WTC11 (cell line): Measurements from ENCODE around the gene THSD7B. TPM values are rescaled to one million over a fixed set of nuclear protein-coding genes. Genes with fewer than 3 reads are reported as not detected.
A peak's percentile ranks its signal among the peaks of the same experiment; 100 is the strongest.

ENCODE experiments used
- ATAC-seq: fragments of 200-7000 bp; cut with Tn5 transposase; 2 replicates; pipeline ENCODE4 v1.10.0; 2021; ENCODE audit warnings: mild to moderate bottlenecking, moderate library complexity
- CTCF ChIA-PET: fragments of 300-600 bp; sonication (Branson Sonifier 250); formaldehyde crosslinking; loops from one replicate; lab custom pipeline; 2021; ENCODE audit warnings: antibody characterized with exemption; lab: Charles Lee
- POLR2A ChIA-PET: fragments of 350-600 bp; sonication (Branson Sonifier 250); formaldehyde crosslinking; loops from one replicate; lab custom pipeline; 2021; ENCODE audit warnings: antibody characterized with exemption; lab: Charles Lee
- DNase-seq: peaks from one replicate; pipeline ENCODE4 v3.0.0; 2021; ENCODE audit warnings: low spot score
- H3K27ac Mint-ChIP-seq: 2 replicates; pipeline ENCODE4 v1.8.0; 2021; ENCODE audit warnings: mixed read lengths
- H3K27me3 Mint-ChIP-seq: 2 replicates; pipeline ENCODE4 v1.8.0; 2021; ENCODE audit warnings: low read depth, mild to moderate bottlenecking, moderate library complexity, mixed read lengths
- H3K36me3 Mint-ChIP-seq: 2 replicates; pipeline ENCODE4 v1.8.0; 2021; ENCODE audit warnings: mixed read lengths
- H3K4me1 Mint-ChIP-seq: 2 replicates; pipeline ENCODE4 v1.8.0; 2022; ENCODE audit warnings: mixed read lengths
- H3K4me3 Mint-ChIP-seq: 2 replicates; pipeline ENCODE4 v1.8.0; 2021; ENCODE audit warnings: mild to moderate bottlenecking, moderate library complexity, mixed read lengths
- H3K9me3 Mint-ChIP-seq: 2 replicates; pipeline ENCODE4 v1.8.0; 2021; ENCODE audit warnings: mixed read lengths
- ATF1 ChIP-seq: sonication (generic); formaldehyde crosslinking; IDR thresholded peaks from 2 replicates; pipeline ENCODE4 v1.8.1; 2023; ENCODE audit warnings: mild to moderate bottlenecking, moderate library complexity, missing genetic modification reagents
- ETV6 ChIP-seq: sonication (generic); formaldehyde crosslinking; IDR thresholded peaks from 2 replicates; pipeline ENCODE4 v1.8.1; 2022; ENCODE audit warnings: mild to moderate bottlenecking, missing genetic modification reagents
- FOXK1 ChIP-seq: sonication (generic); formaldehyde crosslinking; IDR thresholded peaks from 2 replicates; pipeline ENCODE4 v1.8.0; 2022; ENCODE audit warnings: mild to moderate bottlenecking, moderate library complexity, missing genetic modification reagents
- NFATC4 ChIP-seq: fragments of 250-450 bp; sonication (Bioruptor Pico); IDR thresholded peaks from 2 replicates; pipeline ENCODE4 v1.9.0; 2021; ENCODE audit warnings: mild to moderate bottlenecking
- NFE2L1 ChIP-seq: sonication (generic); formaldehyde crosslinking; IDR thresholded peaks from 2 replicates; pipeline ENCODE4 v1.8.1; 2023; ENCODE audit warnings: missing genetic modification reagents
- TEAD4 ChIP-seq: sonication (generic); formaldehyde crosslinking; IDR thresholded peaks from 2 replicates; pipeline ENCODE4 v1.8.0; 2022; ENCODE audit warnings: mild to moderate bottlenecking, missing genetic modification reagents
- ZNF232 ChIP-seq: sonication (generic); formaldehyde crosslinking; IDR thresholded peaks from 2 replicates; pipeline ENCODE4 v1.8.0; 2022; ENCODE audit warnings: mild to moderate bottlenecking, missing genetic modification reagents
- total RNA-seq: library from RNA; stranded (reverse); gene quantifications from 3 replicates; pipeline ENCODE4 v1.2.3, GENCODE V29; 2021
- TF ChIP-seq, protein P1 (sequence below): sonication (generic); formaldehyde crosslinking; IDR thresholded peaks from 2 replicates; pipeline ENCODE4 v1.8.1; 2023; ENCODE audit warnings: mild to moderate bottlenecking, missing genetic modification reagents, borderline replicate concordance
- TF ChIP-seq, protein P2 (sequence below): sonication (generic); formaldehyde crosslinking; IDR thresholded peaks from 2 replicates; pipeline ENCODE4 v1.8.1; 2023; ENCODE audit warnings: mild to moderate bottlenecking, missing genetic modification reagents, moderate library complexity
- TF ChIP-seq, protein P3 (sequence below): sonication (generic); formaldehyde crosslinking; IDR thresholded peaks from 2 replicates; pipeline ENCODE4 v1.8.0; 2023; ENCODE audit warnings: missing genetic modification reagents
- TF ChIP-seq, protein P4 (sequence below): sonication (generic); formaldehyde crosslinking; IDR thresholded peaks from 2 replicates; pipeline ENCODE4 v1.8.1; 2023; ENCODE audit warnings: mild to moderate bottlenecking, missing genetic modification reagents
- TF ChIP-seq, protein P5 (sequence below): sonication (generic); formaldehyde crosslinking; IDR thresholded peaks from 2 replicates; pipeline ENCODE4 v1.8.1; 2022; ENCODE audit warnings: low read depth, missing genetic modification reagents, borderline replicate concordance
- TF ChIP-seq, protein P6 (sequence below): fragments of 250-450 bp; sonication (Bioruptor Pico); IDR thresholded peaks from 2 replicates; pipeline ENCODE4 v1.9.0; 2021; ENCODE audit warnings: mild to moderate bottlenecking
- TF ChIP-seq, protein P7 (sequence below): fragments of 250-450 bp; sonication (Bioruptor Pico); IDR thresholded peaks from 2 replicates; pipeline ENCODE4 v1.8.0; 2021; ENCODE audit warnings: mild to moderate bottlenecking
- TF ChIP-seq, protein P8 (sequence below): sonication (generic); formaldehyde crosslinking; conservative IDR thresholded peaks from 2 replicates; pipeline ENCODE4 v1.8.1; 2022; ENCODE audit warnings: mild to moderate bottlenecking, missing genetic modification reagents
- TF ChIP-seq, protein P9 (sequence below): sonication (generic); formaldehyde crosslinking; IDR thresholded peaks from 2 replicates; pipeline ENCODE4 v1.8.0; 2023; ENCODE audit warnings: missing genetic modification reagents, mild to moderate bottlenecking, borderline replicate concordance

Gene THSD7B
- total RNA-seq, 1 experiment from 2014 or later = 2.9 TPM

DNA sequence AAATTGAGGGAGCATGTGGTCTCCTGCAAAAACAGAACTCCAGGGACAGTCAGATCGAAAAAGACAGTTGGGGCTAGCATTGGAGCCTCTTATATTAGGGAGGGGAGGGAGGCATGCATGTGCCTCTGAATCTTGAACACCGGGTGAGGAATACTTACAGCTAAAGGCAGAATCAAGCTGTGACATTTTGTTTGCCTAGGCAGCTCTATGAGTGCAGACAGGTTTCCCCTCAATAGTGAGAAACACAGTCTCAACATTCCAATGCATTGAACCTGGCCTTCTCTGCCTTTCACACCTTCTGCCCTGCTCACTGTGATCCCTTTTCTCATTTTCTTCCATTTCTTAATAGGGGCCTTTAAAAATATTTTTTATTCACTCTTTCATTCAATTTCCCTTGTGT, 140.4 kb downstream of the THSD7B start (continued):
- TF ChIP-seq, protein P1, sequence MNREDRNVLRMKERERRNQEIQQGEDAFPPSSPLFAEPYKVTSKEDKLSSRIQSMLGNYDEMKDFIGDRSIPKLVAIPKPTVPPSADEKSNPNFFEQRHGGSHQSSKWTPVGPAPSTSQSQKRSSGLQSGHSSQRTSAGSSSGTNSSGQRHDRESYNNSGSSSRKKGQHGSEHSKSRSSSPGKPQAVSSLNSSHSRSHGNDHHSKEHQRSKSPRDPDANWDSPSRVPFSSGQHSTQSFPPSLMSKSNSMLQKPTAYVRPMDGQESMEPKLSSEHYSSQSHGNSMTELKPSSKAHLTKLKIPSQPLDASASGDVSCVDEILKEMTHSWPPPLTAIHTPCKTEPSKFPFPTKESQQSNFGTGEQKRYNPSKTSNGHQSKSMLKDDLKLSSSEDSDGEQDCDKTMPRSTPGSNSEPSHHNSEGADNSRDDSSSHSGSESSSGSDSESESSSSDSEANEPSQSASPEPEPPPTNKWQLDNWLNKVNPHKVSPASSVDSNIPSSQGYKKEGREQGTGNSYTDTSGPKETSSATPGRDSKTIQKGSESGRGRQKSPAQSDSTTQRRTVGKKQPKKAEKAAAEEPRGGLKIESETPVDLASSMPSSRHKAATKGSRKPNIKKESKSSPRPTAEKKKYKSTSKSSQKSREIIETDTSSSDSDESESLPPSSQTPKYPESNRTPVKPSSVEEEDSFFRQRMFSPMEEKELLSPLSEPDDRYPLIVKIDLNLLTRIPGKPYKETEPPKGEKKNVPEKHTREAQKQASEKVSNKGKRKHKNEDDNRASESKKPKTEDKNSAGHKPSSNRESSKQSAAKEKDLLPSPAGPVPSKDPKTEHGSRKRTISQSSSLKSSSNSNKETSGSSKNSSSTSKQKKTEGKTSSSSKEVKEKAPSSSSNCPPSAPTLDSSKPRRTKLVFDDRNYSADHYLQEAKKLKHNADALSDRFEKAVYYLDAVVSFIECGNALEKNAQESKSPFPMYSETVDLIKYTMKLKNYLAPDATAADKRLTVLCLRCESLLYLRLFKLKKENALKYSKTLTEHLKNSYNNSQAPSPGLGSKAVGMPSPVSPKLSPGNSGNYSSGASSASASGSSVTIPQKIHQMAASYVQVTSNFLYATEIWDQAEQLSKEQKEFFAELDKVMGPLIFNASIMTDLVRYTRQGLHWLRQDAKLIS = no peak
- TF ChIP-seq FOXK1 (CRISPR knock-in tag) (no peak), NFATC4 (CRISPR knock-in tag) (no peak), NFE2L1 (CRISPR knock-in tag) (no peak)
- TF ChIP-seq, protein P2, sequence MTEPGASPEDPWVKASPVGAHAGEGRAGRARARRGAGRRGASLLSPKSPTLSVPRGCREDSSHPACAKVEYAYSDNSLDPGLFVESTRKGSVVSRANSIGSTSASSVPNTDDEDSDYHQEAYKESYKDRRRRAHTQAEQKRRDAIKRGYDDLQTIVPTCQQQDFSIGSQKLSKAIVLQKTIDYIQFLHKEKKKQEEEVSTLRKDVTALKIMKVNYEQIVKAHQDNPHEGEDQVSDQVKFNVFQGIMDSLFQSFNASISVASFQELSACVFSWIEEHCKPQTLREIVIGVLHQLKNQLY (CRISPR knock-in tag) = no peak
- TF ChIP-seq, protein P3, sequence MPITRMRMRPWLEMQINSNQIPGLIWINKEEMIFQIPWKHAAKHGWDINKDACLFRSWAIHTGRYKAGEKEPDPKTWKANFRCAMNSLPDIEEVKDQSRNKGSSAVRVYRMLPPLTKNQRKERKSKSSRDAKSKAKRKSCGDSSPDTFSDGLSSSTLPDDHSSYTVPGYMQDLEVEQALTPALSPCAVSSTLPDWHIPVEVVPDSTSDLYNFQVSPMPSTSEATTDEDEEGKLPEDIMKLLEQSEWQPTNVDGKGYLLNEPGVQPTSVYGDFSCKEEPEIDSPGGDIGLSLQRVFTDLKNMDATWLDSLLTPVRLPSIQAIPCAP (CRISPR knock-in tag) = no peak
- TF ChIP-seq, protein P4, sequence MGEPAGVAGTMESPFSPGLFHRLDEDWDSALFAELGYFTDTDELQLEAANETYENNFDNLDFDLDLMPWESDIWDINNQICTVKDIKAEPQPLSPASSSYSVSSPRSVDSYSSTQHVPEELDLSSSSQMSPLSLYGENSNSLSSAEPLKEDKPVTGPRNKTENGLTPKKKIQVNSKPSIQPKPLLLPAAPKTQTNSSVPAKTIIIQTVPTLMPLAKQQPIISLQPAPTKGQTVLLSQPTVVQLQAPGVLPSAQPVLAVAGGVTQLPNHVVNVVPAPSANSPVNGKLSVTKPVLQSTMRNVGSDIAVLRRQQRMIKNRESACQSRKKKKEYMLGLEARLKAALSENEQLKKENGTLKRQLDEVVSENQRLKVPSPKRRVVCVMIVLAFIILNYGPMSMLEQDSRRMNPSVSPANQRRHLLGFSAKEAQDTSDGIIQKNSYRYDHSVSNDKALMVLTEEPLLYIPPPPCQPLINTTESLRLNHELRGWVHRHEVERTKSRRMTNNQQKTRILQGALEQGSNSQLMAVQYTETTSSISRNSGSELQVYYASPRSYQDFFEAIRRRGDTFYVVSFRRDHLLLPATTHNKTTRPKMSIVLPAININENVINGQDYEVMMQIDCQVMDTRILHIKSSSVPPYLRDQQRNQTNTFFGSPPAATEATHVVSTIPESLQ (CRISPR knock-in tag) = no peak
- TF ChIP-seq, protein P5, sequence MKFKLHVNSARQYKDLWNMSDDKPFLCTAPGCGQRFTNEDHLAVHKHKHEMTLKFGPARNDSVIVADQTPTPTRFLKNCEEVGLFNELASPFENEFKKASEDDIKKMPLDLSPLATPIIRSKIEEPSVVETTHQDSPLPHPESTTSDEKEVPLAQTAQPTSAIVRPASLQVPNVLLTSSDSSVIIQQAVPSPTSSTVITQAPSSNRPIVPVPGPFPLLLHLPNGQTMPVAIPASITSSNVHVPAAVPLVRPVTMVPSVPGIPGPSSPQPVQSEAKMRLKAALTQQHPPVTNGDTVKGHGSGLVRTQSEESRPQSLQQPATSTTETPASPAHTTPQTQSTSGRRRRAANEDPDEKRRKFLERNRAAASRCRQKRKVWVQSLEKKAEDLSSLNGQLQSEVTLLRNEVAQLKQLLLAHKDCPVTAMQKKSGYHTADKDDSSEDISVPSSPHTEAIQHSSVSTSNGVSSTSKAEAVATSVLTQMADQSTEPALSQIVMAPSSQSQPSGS (CRISPR knock-in tag) = no peak
- TF ChIP-seq, protein P6, sequence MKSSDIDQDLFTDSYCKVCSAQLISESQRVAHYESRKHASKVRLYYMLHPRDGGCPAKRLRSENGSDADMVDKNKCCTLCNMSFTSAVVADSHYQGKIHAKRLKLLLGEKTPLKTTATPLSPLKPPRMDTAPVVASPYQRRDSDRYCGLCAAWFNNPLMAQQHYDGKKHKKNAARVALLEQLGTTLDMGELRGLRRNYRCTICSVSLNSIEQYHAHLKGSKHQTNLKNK (CRISPR knock-in tag) = no peak
- TF ChIP-seq, protein P7, sequence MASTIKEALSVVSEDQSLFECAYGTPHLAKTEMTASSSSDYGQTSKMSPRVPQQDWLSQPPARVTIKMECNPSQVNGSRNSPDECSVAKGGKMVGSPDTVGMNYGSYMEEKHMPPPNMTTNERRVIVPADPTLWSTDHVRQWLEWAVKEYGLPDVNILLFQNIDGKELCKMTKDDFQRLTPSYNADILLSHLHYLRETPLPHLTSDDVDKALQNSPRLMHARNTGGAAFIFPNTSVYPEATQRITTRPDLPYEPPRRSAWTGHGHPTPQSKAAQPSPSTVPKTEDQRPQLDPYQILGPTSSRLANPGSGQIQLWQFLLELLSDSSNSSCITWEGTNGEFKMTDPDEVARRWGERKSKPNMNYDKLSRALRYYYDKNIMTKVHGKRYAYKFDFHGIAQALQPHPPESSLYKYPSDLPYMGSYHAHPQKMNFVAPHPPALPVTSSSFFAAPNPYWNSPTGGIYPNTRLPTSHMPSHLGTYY (CRISPR knock-in tag) = no peak
- TF ChIP-seq, protein P8, sequence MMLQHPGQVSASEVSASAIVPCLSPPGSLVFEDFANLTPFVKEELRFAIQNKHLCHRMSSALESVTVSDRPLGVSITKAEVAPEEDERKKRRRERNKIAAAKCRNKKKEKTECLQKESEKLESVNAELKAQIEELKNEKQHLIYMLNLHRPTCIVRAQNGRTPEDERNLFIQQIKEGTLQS (CRISPR knock-in tag) = no peak

DNA sequence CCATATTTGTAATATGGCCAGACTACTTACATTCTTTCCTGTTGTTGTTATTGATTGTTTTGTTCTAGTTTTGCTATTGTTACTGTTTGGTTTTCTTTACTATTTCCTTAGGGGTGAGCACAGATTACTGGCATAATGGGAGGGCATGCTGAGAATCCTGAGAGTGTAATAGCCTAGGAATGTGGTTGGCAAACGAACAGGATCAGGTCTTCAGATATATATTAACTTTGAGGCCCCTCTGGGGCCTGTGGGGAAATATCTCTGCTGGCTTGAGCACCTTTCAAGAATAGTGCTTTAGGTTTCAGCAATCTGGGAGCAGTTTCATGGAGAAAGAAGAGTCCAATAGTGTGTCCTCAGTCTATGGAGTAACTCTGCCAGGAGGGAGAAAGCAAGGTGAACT, 144.4 kb downstream of the THSD7B start:
- POLR2A ChIA-PET = no interaction called here
- H3K27ac Mint-ChIP-seq = no peak overlapping the region
- H3K36me3 Mint-ChIP-seq = peaks cover 15% of the 10 kb centered on the region
- CTCF ChIA-PET = no interaction called here
- peaks cover 28% of the 10 kb centered on the region for H3K9me3 Mint-ChIP-seq
- TF ChIP-seq ATF1 (CRISPR knock-in tag) = no peak
- TF ChIP-seq, protein P9, sequence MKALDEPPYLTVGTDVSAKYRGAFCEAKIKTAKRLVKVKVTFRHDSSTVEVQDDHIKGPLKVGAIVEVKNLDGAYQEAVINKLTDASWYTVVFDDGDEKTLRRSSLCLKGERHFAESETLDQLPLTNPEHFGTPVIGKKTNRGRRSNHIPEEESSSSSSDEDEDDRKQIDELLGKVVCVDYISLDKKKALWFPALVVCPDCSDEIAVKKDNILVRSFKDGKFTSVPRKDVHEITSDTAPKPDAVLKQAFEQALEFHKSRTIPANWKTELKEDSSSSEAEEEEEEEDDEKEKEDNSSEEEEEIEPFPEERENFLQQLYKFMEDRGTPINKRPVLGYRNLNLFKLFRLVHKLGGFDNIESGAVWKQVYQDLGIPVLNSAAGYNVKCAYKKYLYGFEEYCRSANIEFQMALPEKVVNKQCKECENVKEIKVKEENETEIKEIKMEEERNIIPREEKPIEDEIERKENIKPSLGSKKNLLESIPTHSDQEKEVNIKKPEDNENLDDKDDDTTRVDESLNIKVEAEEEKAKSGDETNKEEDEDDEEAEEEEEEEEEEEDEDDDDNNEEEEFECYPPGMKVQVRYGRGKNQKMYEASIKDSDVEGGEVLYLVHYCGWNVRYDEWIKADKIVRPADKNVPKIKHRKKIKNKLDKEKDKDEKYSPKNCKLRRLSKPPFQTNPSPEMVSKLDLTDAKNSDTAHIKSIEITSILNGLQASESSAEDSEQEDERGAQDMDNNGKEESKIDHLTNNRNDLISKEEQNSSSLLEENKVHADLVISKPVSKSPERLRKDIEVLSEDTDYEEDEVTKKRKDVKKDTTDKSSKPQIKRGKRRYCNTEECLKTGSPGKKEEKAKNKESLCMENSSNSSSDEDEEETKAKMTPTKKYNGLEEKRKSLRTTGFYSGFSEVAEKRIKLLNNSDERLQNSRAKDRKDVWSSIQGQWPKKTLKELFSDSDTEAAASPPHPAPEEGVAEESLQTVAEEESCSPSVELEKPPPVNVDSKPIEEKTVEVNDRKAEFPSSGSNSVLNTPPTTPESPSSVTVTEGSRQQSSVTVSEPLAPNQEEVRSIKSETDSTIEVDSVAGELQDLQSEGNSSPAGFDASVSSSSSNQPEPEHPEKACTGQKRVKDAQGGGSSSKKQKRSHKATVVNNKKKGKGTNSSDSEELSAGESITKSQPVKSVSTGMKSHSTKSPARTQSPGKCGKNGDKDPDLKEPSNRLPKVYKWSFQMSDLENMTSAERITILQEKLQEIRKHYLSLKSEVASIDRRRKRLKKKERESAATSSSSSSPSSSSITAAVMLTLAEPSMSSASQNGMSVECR (CRISPR knock-in tag) = no peak
- no peak for TF ChIP-seq TEAD4
- TF ChIP-seq ETV6 (CRISPR knock-in tag) = no peak
- TF ChIP-seq, protein P8 (CRISPR knock-in tag) = no peak
- no peak for TF ChIP-seq ZNF232 (CRISPR knock-in tag)
- no peak for DNase-seq
- no peak overlapping the region for H3K4me3 Mint-ChIP-seq
- H3K27me3 Mint-ChIP-seq = no peaks in the 10 kb centered on the region; the same call in 1 of the 2 replicates
- peak; percentile 74 for ATAC-seq
- peaks cover 24% of the 10 kb centered on the region for H3K4me1 Mint-ChIP-seq
